H9 (cell line): Measurements from ENCODE around the gene CENPC. TPM values are rescaled to one million over a fixed set of nuclear protein-coding genes. Genes with fewer than 3 reads are reported as not detected.

Experiments used
- DNase-seq: peaks from one replicate; pipeline ENCODE4 v3.0.0-alpha.2; 2017
- H2AFZ ChIP-seq: one replicate; pipeline ENCODE4 v1.6.1; 2013; ENCODE audit warnings: mild to moderate bottlenecking, low read length, control low read depth, moderate library complexity
- H2AK5ac ChIP-seq: 2 replicates; pipeline ENCODE4 v1.6.1; 2013; ENCODE audit warnings: low read length, control low read depth, mixed read lengths; ENCODE audit not compliant: insufficient read length
- H2BK120ac ChIP-seq: one replicate; pipeline ENCODE4 v1.6.1; 2013; ENCODE audit warnings: low read depth, mild to moderate bottlenecking, low read length, control low read depth, inconsistent platforms; ENCODE audit not compliant: poor library complexity, severe bottlenecking
- H2BK12ac ChIP-seq: 2 replicates; pipeline ENCODE4 v1.6.1; 2013; ENCODE audit warnings: low read length, control low read depth, mixed read lengths, low read depth; ENCODE audit not compliant: insufficient read length
- H2BK15ac ChIP-seq: 2 replicates; pipeline ENCODE4 v1.6.1; 2013; ENCODE audit warnings: low read depth, low read length, control low read depth
- H2BK20ac ChIP-seq: one replicate; pipeline ENCODE4 v1.6.1; 2013; ENCODE audit warnings: low read depth, mild to moderate bottlenecking, low read length, control low read depth, inconsistent platforms; ENCODE audit not compliant: poor library complexity, severe bottlenecking
- H2BK5ac ChIP-seq: 2 replicates; pipeline ENCODE4 v1.6.1; 2013; ENCODE audit warnings: low read length, control low read depth, mixed read lengths; ENCODE audit not compliant: insufficient read length
- H3K14ac ChIP-seq: 2 replicates; pipeline ENCODE4 v1.6.1; 2013; ENCODE audit warnings: low read length, control low read depth; ENCODE audit not compliant: insufficient read depth
- H3K18ac ChIP-seq: 2 replicates; pipeline ENCODE4 v1.6.1; 2013; ENCODE audit warnings: low read depth, mild to moderate bottlenecking, mixed read lengths, low read length, control low read depth; ENCODE audit not compliant: insufficient read length
- H3K23ac ChIP-seq: 2 replicates; pipeline ENCODE4 v1.6.1; 2013; ENCODE audit warnings: low read length, control low read depth, mixed read lengths, low read depth; ENCODE audit not compliant: insufficient read length
- H3K23me2 ChIP-seq: 2 replicates; pipeline ENCODE4 v1.6.1; 2013; ENCODE audit warnings: low read depth, mild to moderate bottlenecking, mixed read lengths, low read length, control low read depth; ENCODE audit not compliant: insufficient read length, poor library complexity, severe bottlenecking
- H3K27ac ChIP-seq: 2 replicates; pipeline ENCODE4 v1.5.1; 2013; ENCODE audit warnings: low read length, control low read depth, mixed read lengths, low read depth; ENCODE audit not compliant: insufficient read length
- H3K27me3 ChIP-seq: 2 replicates; pipeline ENCODE4 v1.6.1; 2013; ENCODE audit warnings: low read length, control low read depth, inconsistent platforms; ENCODE audit not compliant: insufficient read depth
- H3K4ac ChIP-seq: 2 replicates; pipeline ENCODE4 v1.6.1; 2013; ENCODE audit warnings: low read depth, mild to moderate bottlenecking, control low read depth, inconsistent platforms, low read length, moderate library complexity
- H3K4me1 ChIP-seq: 2 replicates; pipeline ENCODE4 v1.6.1; 2013; ENCODE audit warnings: low read length, control low read depth, inconsistent platforms; ENCODE audit not compliant: insufficient read depth
- H3K4me2 ChIP-seq: 2 replicates; pipeline ENCODE4 v1.6.1; 2013; ENCODE audit warnings: low read length, control low read depth, mixed read lengths; ENCODE audit not compliant: insufficient read length, insufficient read depth
- H3K56ac ChIP-seq: 2 replicates; pipeline ENCODE4 v1.6.1; 2013; ENCODE audit warnings: low read depth, mild to moderate bottlenecking, mixed read lengths, low read length, control low read depth; ENCODE audit not compliant: insufficient read length
- H3K79me1 ChIP-seq: 2 replicates; pipeline ENCODE4 v1.6.1; 2013; ENCODE audit warnings: low read depth, mild to moderate bottlenecking, moderate library complexity, low read length, control low read depth, inconsistent platforms; ENCODE audit not compliant: insufficient read depth, poor library complexity, severe bottlenecking
- H3K79me2 ChIP-seq: 2 replicates; pipeline ENCODE4 v1.6.1; 2013; ENCODE audit warnings: low read length, control low read depth, inconsistent platforms; ENCODE audit not compliant: insufficient read depth
- H3K9ac ChIP-seq: 2 replicates; pipeline ENCODE4 v1.6.1; 2013; ENCODE audit warnings: low read length, control low read depth, mixed read lengths; ENCODE audit not compliant: insufficient read length; ENCODE audit errors: extremely low read depth
- H3K9me3 ChIP-seq: one replicate; pipeline ENCODE4 v1.6.1; 2013; ENCODE audit warnings: low read depth, low read length, inconsistent platforms; ENCODE audit not compliant: control insufficient read depth
- H3T11ph ChIP-seq: one replicate; pipeline ENCODE4 v1.6.1; 2013; ENCODE audit warnings: mild to moderate bottlenecking, low read length, control low read depth, inconsistent platforms
- H4K20me1 ChIP-seq: one replicate; pipeline ENCODE4 v1.6.1; 2013; ENCODE audit not compliant: control insufficient read depth, insufficient read length, insufficient read depth
- H4K5ac ChIP-seq: 2 replicates; pipeline ENCODE4 v1.6.1; 2013; ENCODE audit warnings: low read depth, mild to moderate bottlenecking, mixed read lengths, low read length, control low read depth; ENCODE audit not compliant: insufficient read length
- H4K8ac ChIP-seq: replicated peaks from 2 replicates; pipeline ENCODE4 v1.6.1; 2013; ENCODE audit warnings: low read length, control low read depth, mixed read lengths, low read depth; ENCODE audit not compliant: insufficient read length
- H4K91ac ChIP-seq: 2 replicates; pipeline ENCODE4 v1.6.1; 2013; ENCODE audit warnings: low read depth, mild to moderate bottlenecking, moderate library complexity, mixed read lengths, low read length, control low read depth; ENCODE audit not compliant: insufficient read length
- H3K27ac Mint-ChIP-seq, 3 experiments: 2 replicates in 2 of 3; 3 replicates in 1 of 3; pipeline ENCODE4 v1.8.0; 2020 to 2021; ENCODE audit warnings: mixed read lengths in 3 of 3, mild to moderate bottlenecking in 1 of 3, moderate library complexity in 1 of 3
- H3K27me3 Mint-ChIP-seq: 2 replicates; pipeline ENCODE4 v1.8.0; 2021; ENCODE audit warnings: low read depth, mild to moderate bottlenecking, moderate library complexity, mixed read lengths
- H3K36me3 Mint-ChIP-seq, 3 experiments: 2 replicates in 2 of 3; 3 replicates in 1 of 3; pipeline ENCODE4 v1.8.0; 2020 to 2021; ENCODE audit warnings: low read depth in 3 of 3, mixed read lengths in 3 of 3; ENCODE audit not compliant: insufficient read depth in 1 of 3
- H3K4me1 Mint-ChIP-seq, 2 experiments: 2 replicates each; pipeline ENCODE4 v1.8.0; 2020; ENCODE audit warnings: mixed read lengths in 2 of 2
- H3K4me3 Mint-ChIP-seq, 2 experiments: 2 replicates in 1 of 2; 3 replicates in 1 of 2; pipeline ENCODE4 v1.8.0; 2020 to 2021; ENCODE audit warnings: mild to moderate bottlenecking in 2 of 2, mixed read lengths in 2 of 2, moderate library complexity in 1 of 2
- H3K9me3 Mint-ChIP-seq, 2 experiments: 2 replicates in 1 of 2; 3 replicates in 1 of 2; pipeline ENCODE4 v1.8.0; 2020; ENCODE audit warnings: mild to moderate bottlenecking in 2 of 2, mixed read lengths in 2 of 2, moderate library complexity in 1 of 2
- CTCF ChIP-seq: fragments of 200-600 bp; sonication (generic); conservative IDR thresholded peaks from 3 replicates; pipeline ENCODE4 v1.8.0; 2021; ENCODE audit warnings: antibody characterized with exemption, mild to moderate bottlenecking
- WGBS: extraction: QIAGEN DNeasy Blood & Tissue Kit; methylation state at CpG from one replicate; pipeline ENCODE4 v1.1.7; 2013; ENCODE audit warnings: missing lambda C conversion rate, low lambda C conversion rate, mixed read lengths; ENCODE audit not compliant: insufficient read length; ENCODE audit errors: extremely low coverage; 5-methylcytosine and 5-hydroxymethylcytosine counted together
- total RNA-seq: library from RNA; stranded (reverse); gene quantifications from 2 replicates; pipeline ENCODE4 v1.2.1, GENCODE V29; 2021

The CENPC gene
- total RNA-seq, 1 experiment from 2014 or later = 18.8 TPM

GRCh38 chr4:67512501-67512900, 32.8 kb downstream of the CENPC start:
- WGBS = no CpG with 5 or more reads among the region's 3 CpGs
- no peak overlapping the region for H3T11ph ChIP-seq
- Mint-ChIP-seq H3K4me3 (no peak overlapping the region), H3K9me3 (no peaks in the 10 kb centered on the region), H3K27me3 (no peaks in the 10 kb centered on the region), H3K36me3 (peaks cover 4 to 48% (median 36%) of the 10 kb centered on the region in 3 experiments; a peak in 6 of 7 replicates), H3K27ac (no peak overlapping the region; a peak in 1 of 7 replicates), H3K4me1 (no peaks in the 10 kb centered on the region)
- H3K27ac ChIP-seq = no peak overlapping the region
- no peak for TF ChIP-seq CTCF
- no peak overlapping the region for H2BK20ac ChIP-seq
- H3K79me1 ChIP-seq = no peaks in the 10 kb centered on the region
- H3K14ac ChIP-seq = no peak overlapping the region
- no peak overlapping the region for H3K18ac ChIP-seq
- H3K79me2 ChIP-seq = no peaks in the 10 kb centered on the region
- H3K4me1 ChIP-seq = no peaks in the 10 kb centered on the region
- no peak overlapping the region for H3K56ac ChIP-seq
- H3K9ac ChIP-seq = no peak overlapping the region
- no peaks in the 10 kb centered on the region for H4K20me1 ChIP-seq
- H2AK5ac ChIP-seq = no peak overlapping the region
- H2BK5ac ChIP-seq = no peak overlapping the region
- H2BK120ac ChIP-seq = no peak overlapping the region
- H3K9me3 ChIP-seq = no peaks in the 10 kb centered on the region
- H2BK15ac ChIP-seq = no peak overlapping the region
- no peak for DNase-seq
- no peaks in the 10 kb centered on the region for H3K23me2 ChIP-seq
- no peak overlapping the region for H4K91ac ChIP-seq
- no peaks in the 10 kb centered on the region for H3K27me3 ChIP-seq
- H4K5ac ChIP-seq = no peak overlapping the region
- H2AFZ ChIP-seq = no peak overlapping the region
- no peak overlapping the region for H2BK12ac ChIP-seq
- H3K4ac ChIP-seq = no peak overlapping the region
- no peak overlapping the region for H4K8ac ChIP-seq
- no peak overlapping the region for H3K23ac ChIP-seq
- H3K4me2 ChIP-seq = no peak overlapping the region
